ENCODE data around the gene PTRHD1. TPM values are rescaled to one million over a fixed set of nuclear protein-coding genes. Genes with fewer than 3 reads are reported as not detected.
A peak's percentile ranks its signal among the peaks of the same experiment; 100 is the strongest.

The PTRHD1 gene
- total RNA-seq, 1 donor from 2014 or later: 24.3 TPM

- no peak overlapping the region for H3K27ac ChIP-seq (replicated peaks)
- H3K4me1 ChIP-seq: peaks cover 19% of the 10 kb centered on the region
- peaks cover 5% of the 10 kb centered on the region for H3K36me3 ChIP-seq
- no peak overlapping the region for H3K4me3 ChIP-seq
- intact Hi-C loops (cut with micrococcal nuclease): no loop called here
- DNase-seq: no peak
- no peak for TF ChIP-seq CTCF (IDR thresholded peaks at IDR 0.05; ENCODE audit: borderline replicate concordance)
- H3K27me3 ChIP-seq (ENCODE audit: low read depth): no peaks in the 10 kb centered on the region
- H3K9me3 ChIP-seq (replicated peaks): no peaks in the 10 kb centered on the region
Observed at GRCh38 chr2:24831221-24832072, 38.3 kb upstream of the PTRHD1 start.

GRCh38 chr2:24830786-24831185, 37.6 kb upstream of the PTRHD1 start:
- intact Hi-C loops (cut with micrococcal nuclease): no loop called here
- TF ChIP-seq CTCF (IDR thresholded peaks at IDR 0.05; ENCODE audit: borderline replicate concordance): no peak
- Histone ChIP-seq H3K27me3 (ENCODE audit: low read depth) (no peaks in the 10 kb centered on the region), H3K4me1 (peaks cover 19% of the 10 kb centered on the region), H3K9me3 (replicated peaks) (no peaks in the 10 kb centered on the region), H3K4me3 (no peak overlapping the region), H3K36me3 (peaks cover 5% of the 10 kb centered on the region), H3K27ac (replicated peaks) (no peak overlapping the region)
- no peak for DNase-seq

- H3K9me3 ChIP-seq (replicated peaks): no peaks in the 10 kb centered on the region
- H3K27ac ChIP-seq (replicated peaks): no peak overlapping the region
- no peaks in the 10 kb centered on the region for H3K27me3 ChIP-seq (ENCODE audit: low read depth)
- no peak overlapping the region for H3K4me3 ChIP-seq
- intact Hi-C loops (cut with micrococcal nuclease): no loop called here
- no peak for TF ChIP-seq CTCF (IDR thresholded peaks at IDR 0.05; ENCODE audit: borderline replicate concordance)
- no peak for DNase-seq
- peaks cover 5% of the 10 kb centered on the region for H3K36me3 ChIP-seq
- peaks cover 19% of the 10 kb centered on the region for H3K4me1 ChIP-seq
Observed at GRCh38 chr2:24830351-24830750, 37.2 kb upstream of the PTRHD1 start.

- Histone ChIP-seq H3K27ac (replicated peaks) (no peak overlapping the region), H3K36me3 (no peaks in the 10 kb centered on the region), H3K27me3 (ENCODE audit: low read depth) (no peaks in the 10 kb centered on the region), H3K9me3 (replicated peaks) (no peaks in the 10 kb centered on the region), H3K4me3 (no peak overlapping the region), H3K4me1 (peaks cover 19% of the 10 kb centered on the region)
- TF ChIP-seq CTCF (IDR thresholded peaks at IDR 0.05; ENCODE audit: borderline replicate concordance): no peak
- no peak for DNase-seq
- intact Hi-C loops (cut with micrococcal nuclease): loop anchor here (5.0 kb wide), 1 partner anchor 421 kb away; no protein-coding TSS in a partner anchor
Observed at GRCh38 chr2:24828238-24828996, 35.2 kb upstream of the PTRHD1 start.

GRCh38 chr2:24827321-24828237, 34.4 kb upstream of the PTRHD1 start:
- DNase-seq: peak; percentile 71
- no peak overlapping the region for H3K27ac ChIP-seq (replicated peaks)

More at GRCh38 chr2:24827321-24828237, 34.4 kb upstream of the PTRHD1 start:
- intact Hi-C loops (cut with micrococcal nuclease): loop anchor here (5.0 kb wide), 1 partner anchor 420 kb away; no protein-coding TSS in a partner anchor
- Histone ChIP-seq H3K27me3 (ENCODE audit: low read depth) (no peaks in the 10 kb centered on the region), H3K4me3 (no peak overlapping the region), H3K9me3 (replicated peaks) (no peaks in the 10 kb centered on the region), H3K4me1 (peaks cover 19% of the 10 kb centered on the region), H3K36me3 (no peaks in the 10 kb centered on the region)
- TF ChIP-seq CTCF (IDR thresholded peaks at IDR 0.05; ENCODE audit: borderline replicate concordance): peak; percentile 95
